Measurements from ENCODE around the gene HMGN4.
"Not testable (repeated sequence)": the region's sequence is repeated elsewhere in the genome, so short reads cannot be mapped to it uniquely, and the experiment has no call there.

HMGN4 gene

GRCh38 chr6:26522486-26523228 is 15.5 kb upstream of the HMGN4 start:
- DNase-seq (ENCODE audit: low spot score), result not testable (repeated sequence)

- DNase-seq (ENCODE audit: low spot score), result not testable (repeated sequence)
Measured at GRCh38 chr6:26524314-26524713, 13.9 kb upstream of the HMGN4 start.

DNA sequence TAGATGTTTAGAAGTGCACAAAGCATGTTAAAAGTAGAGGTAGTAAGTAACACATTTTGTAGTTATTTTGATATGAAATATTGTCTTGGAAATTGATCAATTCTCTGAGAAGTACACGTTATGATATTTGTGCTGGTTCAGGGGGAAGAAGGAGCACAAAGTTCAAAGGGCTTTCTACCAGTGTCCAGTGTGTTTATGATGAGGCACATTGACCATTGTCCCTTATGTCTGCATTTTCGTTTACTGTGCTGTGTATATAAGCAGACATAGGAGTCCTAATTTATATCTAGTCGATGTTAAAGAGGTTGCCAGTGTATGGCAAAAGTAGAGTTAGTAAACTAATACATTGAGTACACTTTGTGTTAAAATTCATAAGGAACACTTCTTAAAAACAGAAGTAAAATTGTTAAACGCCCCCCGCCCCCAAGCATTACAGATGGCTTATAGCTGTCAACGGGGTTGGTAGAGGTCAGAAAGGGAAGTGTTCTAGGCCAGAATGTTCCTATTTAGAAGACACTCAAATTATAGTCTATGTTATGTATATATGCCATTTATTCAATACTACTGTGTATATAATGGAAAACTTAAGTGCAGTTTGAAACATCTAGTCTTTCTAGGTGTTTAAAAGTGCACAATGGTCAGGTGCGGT is 13.3 kb upstream of the HMGN4 start:
- DNase-seq (ENCODE audit: low spot score), result no peak

DNA sequence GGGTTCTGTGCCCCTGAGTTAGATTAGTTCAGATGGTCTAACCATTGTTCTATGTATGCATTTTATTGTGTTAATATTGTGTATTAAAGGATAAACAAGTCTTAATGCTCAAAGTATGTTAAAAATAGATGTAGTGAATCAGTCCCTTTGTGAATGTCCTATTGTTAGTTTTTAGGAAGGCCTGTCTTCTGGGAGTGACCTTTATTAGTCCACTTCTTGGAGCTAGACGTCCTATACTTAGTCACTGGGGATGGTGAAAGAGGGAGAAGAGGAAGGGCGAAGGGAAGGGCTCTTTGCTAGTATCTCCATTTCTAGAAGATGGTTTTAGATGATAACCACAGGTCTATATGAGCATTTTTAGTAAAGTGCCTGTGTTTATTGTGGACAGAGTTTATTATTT is 12.3 kb upstream of the HMGN4 start:
- no peak for DNase-seq (ENCODE audit: low spot score)

GRCh38 chr6:26526928-26527327 is 11.2 kb upstream of the HMGN4 start:
- DNase-seq (ENCODE audit: low spot score), result no peak

GRCh38 chr6:26530203-26530602 is 8.0 kb upstream of the HMGN4 start:
- no peak for DNase-seq (ENCODE audit: low spot score)

- DNase-seq (ENCODE audit: low spot score), result no peak
Measured at GRCh38 chr6:26531897-26532296, 6.3 kb upstream of the HMGN4 start.

- DNase-seq (ENCODE audit: low spot score), result peak; percentile 94
Measured at GRCh38 chr6:26532699-26533531, 5.3 kb upstream of the HMGN4 start.

- DNase-seq (ENCODE audit: low spot score), result no peak
Measured at GRCh38 chr6:26533532-26533931, 4.6 kb upstream of the HMGN4 start.

GRCh38 chr6:26534681-26535465 is 3.3 kb upstream of the HMGN4 start:
- peak; percentile 93 for DNase-seq (ENCODE audit: low spot score)

DNA sequence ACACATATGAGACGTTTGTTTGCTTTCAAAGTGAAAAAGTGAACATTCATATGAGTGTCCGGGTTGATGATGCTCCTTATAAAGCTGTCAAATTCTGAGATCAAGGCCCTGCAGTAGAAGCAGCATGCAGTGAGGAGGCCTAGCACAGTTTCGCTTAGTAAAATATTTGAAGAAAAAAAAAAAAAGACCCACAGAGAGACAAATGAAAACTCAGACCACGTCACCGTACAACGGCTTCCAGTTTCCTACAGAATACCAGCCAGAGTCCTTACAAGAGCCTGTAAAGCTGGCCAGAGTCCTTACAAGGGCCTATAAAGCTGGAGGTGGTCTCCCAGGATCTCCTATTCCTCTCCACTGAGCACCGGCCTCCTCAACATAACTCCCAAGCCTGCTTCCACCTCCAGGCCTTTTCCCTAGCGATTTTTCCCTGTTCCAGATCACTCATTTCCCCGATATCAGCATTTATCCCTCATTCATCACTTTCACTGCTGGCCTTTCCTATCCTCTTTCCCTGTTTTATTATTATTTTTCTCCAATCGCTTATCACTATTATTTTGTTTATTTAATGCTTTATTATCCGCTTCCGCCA is 1.5 kb upstream of the HMGN4 start:
- peak; percentile 48 for DNase-seq (ENCODE audit: low spot score)

GRCh38 chr6:26537160-26537845 is 863 bp upstream of the HMGN4 start:
- DNase-seq (ENCODE audit: low spot score), result peak; percentile 98

- DNase-seq (ENCODE audit: low spot score), result no peak
Measured at GRCh38 chr6:26538572-26538902, 371 bp downstream of the HMGN4 start.

- DNase-seq (ENCODE audit: low spot score), result peak; percentile 16
Measured at GRCh38 chr6:26539071-26539615, 977 bp downstream of the HMGN4 start.

DNA sequence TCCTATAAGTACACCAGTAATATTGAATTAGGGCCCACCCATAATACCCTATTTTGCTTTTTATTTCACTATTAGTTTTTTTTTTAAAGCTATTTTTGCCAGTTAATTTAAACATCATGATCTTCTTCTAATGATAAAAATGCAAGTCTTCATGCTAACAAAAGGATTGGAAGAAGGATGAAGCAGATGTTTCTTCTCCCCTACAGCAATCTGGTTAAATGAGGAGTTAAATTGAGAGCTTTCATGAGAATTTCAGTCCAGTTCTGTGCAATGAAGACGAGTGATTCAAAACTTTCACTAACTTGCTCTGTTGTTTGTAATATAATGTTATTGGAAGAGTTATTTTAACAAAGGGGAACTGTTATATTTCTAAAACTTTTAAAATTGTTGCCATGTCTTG is 3.4 kb downstream of the HMGN4 start:
- DNase-seq (ENCODE audit: low spot score), result no peak

DNA sequence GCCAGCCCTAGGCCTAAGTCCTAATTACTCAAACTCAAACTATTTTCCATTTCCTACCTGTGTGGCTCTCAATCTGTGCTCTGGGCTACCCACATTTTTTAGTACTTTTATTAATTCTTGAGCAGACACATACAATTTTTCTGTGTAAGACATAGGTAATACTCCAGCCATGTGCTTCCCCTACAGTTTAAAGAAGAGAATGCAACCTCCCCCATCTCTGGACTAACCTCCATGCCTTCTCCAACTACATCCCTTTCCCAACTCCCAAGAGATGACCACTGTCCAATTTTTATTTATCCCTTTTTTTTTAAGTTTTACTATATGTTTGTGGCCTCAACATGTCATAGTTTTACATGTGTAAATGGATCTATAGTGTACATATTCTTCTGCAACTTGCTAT is 5.8 kb downstream of the HMGN4 start:
- DNase-seq (ENCODE audit: low spot score), result peak; percentile 38

- DNase-seq (ENCODE audit: low spot score), result no peak
Measured at GRCh38 chr6:26544473-26544872, 6.3 kb downstream of the HMGN4 start.

DNA sequence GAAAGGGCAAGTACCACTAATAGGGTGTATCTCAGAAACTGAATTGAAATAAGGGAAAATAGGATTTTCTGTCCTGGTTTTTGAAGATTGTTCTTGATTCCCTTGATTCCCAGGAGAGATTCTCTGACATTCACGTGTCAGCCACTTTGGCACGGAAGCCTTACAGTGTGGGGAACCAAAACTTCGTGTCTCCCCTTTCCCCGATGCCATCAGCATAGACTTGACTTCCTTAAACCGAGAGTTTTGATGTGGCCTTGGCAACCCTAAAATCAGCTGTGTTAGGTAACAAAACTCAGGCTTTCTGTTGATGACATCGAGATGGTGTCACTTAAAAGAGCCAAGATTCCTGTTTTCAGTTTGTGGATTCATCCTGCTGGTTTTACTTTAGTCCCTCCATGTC is 7.5 kb downstream of the HMGN4 start:
- no peak for DNase-seq (ENCODE audit: low spot score)

- not testable (repeated sequence) for DNase-seq (ENCODE audit: low spot score)
Measured at GRCh38 chr6:26547363-26547762, 9.2 kb downstream of the HMGN4 start.

GRCh38 chr6:26550250-26550993 is 12.3 kb downstream of the HMGN4 start:
- peak; percentile 55 for DNase-seq (ENCODE audit: low spot score)
